D721Med (cell line): Measurements from ENCODE around the gene NCCRP1.
"Not testable (repeated sequence)": the region's sequence is repeated elsewhere in the genome, so short reads cannot be mapped to it uniquely, and the experiment has no call there.

Experiments used
- DNase-seq: peaks from one replicate; pipeline ENCODE4 v3.0.0; 2011; ENCODE audit warnings: low spot score; ENCODE audit not compliant: insufficient read length
- FAIRE-seq: peaks from 2 replicates; lab custom pipeline; 2011; peaks lifted over from hg19 to GRCh38; lab: Jason Lieb, UNC
- CTCF ChIP-seq: IDR thresholded peaks from 2 replicates; pipeline ENCODE4 v1.5.1; 2012; ENCODE audit warnings: mild to moderate bottlenecking, control low read depth; ENCODE audit not compliant: insufficient read depth; ENCODE audit errors: missing control alignments

Gene NCCRP1

GRCh38 chr19:39207293-39207836, 10.6 kb downstream of the NCCRP1 start:
- FAIRE-seq: no peak
- no peak for TF ChIP-seq CTCF
- no peak for DNase-seq

GRCh38 chr19:39208175-39208795, 11.5 kb downstream of the NCCRP1 start:
- DNase-seq: peak; percentile 3
- TF ChIP-seq CTCF: no peak
- no peak for FAIRE-seq

GRCh38 chr19:39209196-39209595, 12.4 kb downstream of the NCCRP1 start:
- no peak for TF ChIP-seq CTCF
- DNase-seq: no peak
- no peak for FAIRE-seq

- DNase-seq (no peak), FAIRE-seq (no peak)
- no peak for TF ChIP-seq CTCF
These were observed 15.1 kb downstream of the NCCRP1 start for GRCh38 chr19:39211731-39212374.

GRCh38 chr19:39212375-39212742, 15.6 kb downstream of the NCCRP1 start:
- peak; percentile 47 for TF ChIP-seq CTCF
- DNase-seq (no peak), FAIRE-seq (no peak)

GRCh38 chr19:39215323-39215722, 18.6 kb downstream of the NCCRP1 start:
- DNase-seq, FAIRE-seq: not testable (repeated sequence)

GRCh38 chr19:39217094-39217493, 20.3 kb downstream of the NCCRP1 start:
- no peak for DNase-seq
- FAIRE-seq: no peak
- no peak for TF ChIP-seq CTCF
